Dendritic cell treated with granulocyte-macrophage colony-stimulating factor and Interleukin-4, amounts not matched to agents 40 ng/mL and 50 ng/mL, for 4 days (primary cell): ENCODE results near the gene RSU1.
"Not testable (repeated sequence)": the region's sequence is repeated elsewhere in the genome, so short reads cannot be mapped to it uniquely, and the experiment has no call there.

Experiments
- H3K27ac Mint-ChIP-seq: one replicate; pipeline ENCODE4 v1.8.0; 2022; ENCODE audit warnings: mild to moderate bottlenecking, mixed read lengths
- H3K27me3 Mint-ChIP-seq: one replicate; pipeline ENCODE4 v1.8.0; 2022; ENCODE audit warnings: mild to moderate bottlenecking, mixed read lengths
- H3K36me3 Mint-ChIP-seq: one replicate; pipeline ENCODE4 v1.8.0; 2022; ENCODE audit warnings: low read depth, mixed read lengths
- H3K4me1 Mint-ChIP-seq: one replicate; pipeline ENCODE4 v1.8.0; 2022; ENCODE audit warnings: low read depth, mixed read lengths
- H3K4me3 Mint-ChIP-seq: one replicate; pipeline ENCODE4 v1.8.0; 2022; ENCODE audit warnings: mild to moderate bottlenecking, moderate library complexity, mixed read lengths
- H3K9me3 Mint-ChIP-seq: one replicate; pipeline ENCODE4 v1.8.0; 2022; ENCODE audit warnings: mixed read lengths
- intact Hi-C: fragments of 100-400 bp; cut with micrococcal nuclease; formaldehyde crosslinking; loops from one replicate; pipeline ENCODE4 v1.15.0; 2022

Gene RSU1

GRCh38 chr10:16761300-16761699, 55.9 kb downstream of the RSU1 start:
- peaks cover 6% of the 10 kb centered on the region for H3K4me1 Mint-ChIP-seq
- peaks cover 79% of the 10 kb centered on the region for H3K36me3 Mint-ChIP-seq
- no peak overlapping the region for H3K27ac Mint-ChIP-seq
- intact Hi-C loops, result no loop called here
- no peaks in the 10 kb centered on the region for H3K9me3 Mint-ChIP-seq
- H3K4me3 Mint-ChIP-seq, result no peak overlapping the region
- no peaks in the 10 kb centered on the region for H3K27me3 Mint-ChIP-seq

- Mint-ChIP-seq H3K4me1 (peaks cover 6% of the 10 kb centered on the region), H3K9me3 (no peaks in the 10 kb centered on the region), H3K27me3 (no peaks in the 10 kb centered on the region), H3K4me3 (no peak overlapping the region), H3K36me3 (peaks cover 69% of the 10 kb centered on the region), H3K27ac (no peak overlapping the region)
- intact Hi-C loops, result no loop called here
Measured at GRCh38 chr10:16756561-16757221, 60.5 kb downstream of the RSU1 start.

GRCh38 chr10:16754765-16755164, 62.5 kb downstream of the RSU1 start:
- H3K36me3 Mint-ChIP-seq, result peaks cover 69% of the 10 kb centered on the region
- H3K27me3 Mint-ChIP-seq, result no peaks in the 10 kb centered on the region
- H3K27ac Mint-ChIP-seq, result no peak overlapping the region

GRCh38 chr10:16752849-16753248, 64.4 kb downstream of the RSU1 start:
- H3K9me3 Mint-ChIP-seq, intact Hi-C loops, H3K27ac Mint-ChIP-seq, H3K4me1 Mint-ChIP-seq, H3K4me3 Mint-ChIP-seq, H3K27me3 Mint-ChIP-seq: not testable (repeated sequence)
- H3K36me3 Mint-ChIP-seq, result peaks cover 69% of the 10 kb centered on the region

More at GRCh38 chr10:16754765-16755164, 62.5 kb downstream of the RSU1 start:
- Mint-ChIP-seq H3K9me3 (no peaks in the 10 kb centered on the region), H3K4me1 (peaks cover 6% of the 10 kb centered on the region), H3K4me3 (no peak overlapping the region)
- intact Hi-C loops, result no loop called here

- Mint-ChIP-seq H3K27ac (no peak overlapping the region), H3K36me3 (peaks cover 67% of the 10 kb centered on the region), H3K27me3 (no peaks in the 10 kb centered on the region), H3K4me1 (peaks cover 6% of the 10 kb centered on the region), H3K9me3 (no peaks in the 10 kb centered on the region), H3K4me3 (no peak overlapping the region)
- intact Hi-C loops, result no loop called here
Measured at GRCh38 chr10:16752099-16752498, 65.1 kb downstream of the RSU1 start.

GRCh38 chr10:16751244-16751643, 66.0 kb downstream of the RSU1 start:
- no peak overlapping the region for H3K4me3 Mint-ChIP-seq
- no peaks in the 10 kb centered on the region for H3K27me3 Mint-ChIP-seq
- intact Hi-C loops, result no loop called here
- no peak overlapping the region for H3K27ac Mint-ChIP-seq
- peaks cover 67% of the 10 kb centered on the region for H3K36me3 Mint-ChIP-seq
- no peaks in the 10 kb centered on the region for H3K4me1 Mint-ChIP-seq
- no peaks in the 10 kb centered on the region for H3K9me3 Mint-ChIP-seq

GRCh38 chr10:16750461-16750860, 66.8 kb downstream of the RSU1 start:
- Mint-ChIP-seq H3K27me3 (no peaks in the 10 kb centered on the region), H3K27ac (no peak overlapping the region), H3K36me3 (peaks cover 73% of the 10 kb centered on the region), H3K9me3 (no peaks in the 10 kb centered on the region), H3K4me1 (no peaks in the 10 kb centered on the region), H3K4me3 (no peak overlapping the region)
- intact Hi-C loops, result no loop called here

GRCh38 chr10:16748749-16749148, 68.5 kb downstream of the RSU1 start:
- no peak overlapping the region for H3K4me3 Mint-ChIP-seq
- intact Hi-C loops, result no loop called here
- no peaks in the 10 kb centered on the region for H3K9me3 Mint-ChIP-seq
- H3K4me1 Mint-ChIP-seq, result no peaks in the 10 kb centered on the region
- H3K27me3 Mint-ChIP-seq, result no peaks in the 10 kb centered on the region
- no peak overlapping the region for H3K27ac Mint-ChIP-seq
- peaks cover 70% of the 10 kb centered on the region for H3K36me3 Mint-ChIP-seq

GRCh38 chr10:16746856-16747255, 70.4 kb downstream of the RSU1 start:
- Mint-ChIP-seq H3K9me3 (no peaks in the 10 kb centered on the region), H3K27me3 (no peaks in the 10 kb centered on the region), H3K27ac (no peak overlapping the region), H3K4me3 (no peak overlapping the region), H3K4me1 (no peaks in the 10 kb centered on the region), H3K36me3 (peaks cover 60% of the 10 kb centered on the region)
- intact Hi-C loops, result no loop called here

GRCh38 chr10:16745061-16745460, 72.2 kb downstream of the RSU1 start:
- no peaks in the 10 kb centered on the region for H3K9me3 Mint-ChIP-seq
- no peak overlapping the region for H3K27ac Mint-ChIP-seq
- H3K4me3 Mint-ChIP-seq, result no peak overlapping the region
- peaks cover 52% of the 10 kb centered on the region for H3K36me3 Mint-ChIP-seq
- no peaks in the 10 kb centered on the region for H3K27me3 Mint-ChIP-seq
- intact Hi-C loops, result no loop called here
- H3K4me1 Mint-ChIP-seq, result no peaks in the 10 kb centered on the region

- intact Hi-C loops, result no loop called here
- Mint-ChIP-seq H3K9me3 (peaks cover 14% of the 10 kb centered on the region), H3K27me3 (no peaks in the 10 kb centered on the region), H3K4me3 (no peak overlapping the region), H3K4me1 (no peaks in the 10 kb centered on the region), H3K27ac (no peak overlapping the region), H3K36me3 (peaks cover 56% of the 10 kb centered on the region)
Measured at GRCh38 chr10:16742165-16742960, 74.9 kb downstream of the RSU1 start.

GRCh38 chr10:16741540-16741939, 75.7 kb downstream of the RSU1 start:
- Mint-ChIP-seq H3K4me1 (no peaks in the 10 kb centered on the region), H3K27ac (no peak overlapping the region), H3K9me3 (peaks cover 23% of the 10 kb centered on the region), H3K27me3 (no peaks in the 10 kb centered on the region), H3K4me3 (no peak overlapping the region), H3K36me3 (peaks cover 56% of the 10 kb centered on the region)
- intact Hi-C loops, result no loop called here

- intact Hi-C loops, result no loop called here
- Mint-ChIP-seq H3K27me3 (no peaks in the 10 kb centered on the region), H3K27ac (no peak overlapping the region), H3K9me3 (peaks cover 37% of the 10 kb centered on the region), H3K4me3 (no peak overlapping the region), H3K4me1 (no peaks in the 10 kb centered on the region), H3K36me3 (peaks cover 73% of the 10 kb centered on the region)
Measured at GRCh38 chr10:16737420-16737819, 79.8 kb downstream of the RSU1 start.

- Mint-ChIP-seq H3K27ac (no peak overlapping the region), H3K36me3 (peaks cover 75% of the 10 kb centered on the region), H3K9me3 (peaks cover 37% of the 10 kb centered on the region), H3K4me3 (no peak overlapping the region), H3K27me3 (no peaks in the 10 kb centered on the region), H3K4me1 (no peaks in the 10 kb centered on the region)
- intact Hi-C loops, result no loop called here
Measured at GRCh38 chr10:16735671-16736070, 81.6 kb downstream of the RSU1 start.
